KOPT-K1 (cell line): Measurements from ENCODE around the gene CAPN3.

Source experiments
- H3K27ac ChIP-seq: fragments of 200-600 bp; sonication (generic); 2 replicates; pipeline ENCODE4 v1.5.1; 2016; ENCODE audit warnings: antibody characterized with exemption, mild to moderate bottlenecking, low read depth, low read length; ENCODE audit not compliant: poor library complexity, severe bottlenecking
- H3K36me3 ChIP-seq: fragments of 200-600 bp; sonication (generic); 2 replicates; pipeline ENCODE4 v1.5.1; 2017; ENCODE audit warnings: antibody characterized with exemption, mild to moderate bottlenecking, low read length, moderate library complexity; ENCODE audit not compliant: insufficient read depth
- H3K9me3 ChIP-seq: fragments of 200-600 bp; sonication (generic); 2 replicates; pipeline ENCODE4 v1.5.1; 2017; ENCODE audit warnings: antibody characterized with exemption, low read length, mild to moderate bottlenecking; ENCODE audit not compliant: insufficient read depth, poor library complexity, severe bottlenecking

The CAPN3 gene

DNA sequence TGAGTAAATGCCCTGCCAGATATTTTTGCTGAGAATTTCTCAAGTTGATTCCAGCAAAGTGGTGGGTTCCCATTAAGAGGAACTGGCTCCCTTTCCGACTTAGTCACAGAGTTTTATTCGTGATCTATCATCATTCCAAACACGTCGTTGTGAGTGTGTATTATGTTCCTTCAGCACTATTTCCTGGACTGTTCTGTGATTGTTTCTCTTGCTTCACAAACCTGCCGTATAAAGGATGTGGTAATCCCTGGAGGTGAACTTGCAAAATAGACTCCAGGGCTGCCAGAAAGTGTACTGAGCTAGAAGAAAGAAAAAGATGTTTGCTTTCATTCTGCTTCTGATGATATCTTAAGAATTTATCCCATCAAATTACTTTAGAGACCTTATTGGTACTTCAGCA lies 14.5 kb upstream of the CAPN3 start:
- H3K9me3 ChIP-seq, result no peaks in the 10 kb centered on the region
- no peaks in the 10 kb centered on the region for H3K36me3 ChIP-seq
- no peak overlapping the region for H3K27ac ChIP-seq

DNA sequence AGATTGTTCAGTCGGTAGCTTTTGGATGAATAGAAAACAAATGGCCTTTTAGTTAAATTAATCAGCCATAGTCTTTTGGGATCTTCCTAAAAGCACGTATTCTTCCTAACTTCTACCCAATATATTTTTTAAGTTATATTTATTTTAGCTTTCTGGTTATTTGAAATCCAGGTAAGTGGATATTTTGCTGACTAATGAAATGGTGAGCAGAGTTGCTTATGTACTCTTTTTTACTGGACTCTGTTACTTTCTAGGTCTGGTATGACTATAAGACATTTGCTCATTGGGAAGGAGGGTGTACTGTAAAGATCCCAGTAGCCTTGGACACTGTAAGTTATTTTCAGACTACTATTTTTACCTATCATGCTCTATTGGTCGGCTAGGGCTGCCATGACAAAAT lies 13.8 kb upstream of the CAPN3 start:
- Histone ChIP-seq H3K9me3 (no peaks in the 10 kb centered on the region), H3K27ac (no peak overlapping the region), H3K36me3 (no peaks in the 10 kb centered on the region)

DNA sequence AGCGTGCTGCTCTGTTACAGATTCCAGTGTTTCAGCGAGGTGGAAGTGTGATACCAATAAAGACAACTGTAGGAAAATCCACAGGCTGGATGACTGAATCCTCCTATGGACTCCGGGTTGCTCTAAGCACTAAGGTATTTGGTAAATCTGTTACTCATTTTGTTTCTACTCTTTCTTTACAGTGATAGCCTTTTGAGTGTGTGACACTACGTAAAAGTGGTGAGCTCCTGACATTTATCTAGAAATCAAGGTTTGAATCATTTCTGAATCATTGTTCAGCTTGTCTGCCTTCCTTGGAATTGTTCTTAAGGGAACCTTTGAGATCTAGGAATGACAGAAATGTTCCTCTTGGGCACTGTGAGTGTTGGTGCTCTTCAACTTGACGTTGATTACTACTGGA lies 11.2 kb upstream of the CAPN3 start:
- H3K36me3 ChIP-seq, result no peaks in the 10 kb centered on the region
- H3K9me3 ChIP-seq, result no peaks in the 10 kb centered on the region
- H3K27ac ChIP-seq, result no peak overlapping the region

DNA sequence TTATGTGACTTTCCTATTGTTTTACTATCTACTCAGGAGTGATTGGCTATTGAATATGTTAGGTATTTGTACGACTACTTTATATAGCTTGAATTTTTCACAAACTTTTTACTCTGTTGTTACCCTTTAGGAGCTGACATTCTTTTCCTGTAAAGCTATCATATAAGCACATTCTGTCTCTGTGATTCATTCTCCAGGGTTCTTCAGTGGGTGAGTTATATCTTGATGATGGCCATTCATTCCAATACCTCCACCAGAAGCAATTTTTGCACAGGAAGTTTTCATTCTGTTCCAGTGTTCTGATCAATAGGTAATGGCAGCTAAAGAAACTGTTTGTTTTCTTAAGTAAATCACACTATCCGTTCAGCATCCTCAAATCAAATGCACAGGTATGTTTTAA lies 10.1 kb upstream of the CAPN3 start:
- no peaks in the 10 kb centered on the region for H3K36me3 ChIP-seq
- H3K27ac ChIP-seq, result no peak overlapping the region
- no peaks in the 10 kb centered on the region for H3K9me3 ChIP-seq

DNA sequence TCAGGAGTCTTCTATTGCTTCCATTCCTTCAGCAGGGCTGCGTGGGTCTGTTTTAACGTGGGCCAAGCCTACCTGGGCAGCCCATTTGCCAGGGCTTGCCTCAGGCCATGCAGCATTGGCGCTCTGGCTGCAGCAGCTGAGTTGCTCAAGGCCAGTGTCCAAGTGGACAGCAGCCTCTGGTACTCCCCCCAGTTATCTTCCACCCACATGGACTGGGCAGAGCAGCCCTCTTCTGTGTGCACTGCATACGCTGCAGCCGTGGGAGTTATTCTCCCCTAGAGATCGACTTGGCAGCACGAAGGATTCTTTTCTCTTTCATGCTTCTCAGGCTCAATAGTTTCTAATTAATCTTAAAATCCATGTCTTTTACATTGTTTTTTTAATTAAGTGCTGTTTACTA lies 6.9 kb upstream of the CAPN3 start:
- Histone ChIP-seq H3K9me3 (no peaks in the 10 kb centered on the region), H3K27ac (no peak overlapping the region), H3K36me3 (no peaks in the 10 kb centered on the region)

DNA sequence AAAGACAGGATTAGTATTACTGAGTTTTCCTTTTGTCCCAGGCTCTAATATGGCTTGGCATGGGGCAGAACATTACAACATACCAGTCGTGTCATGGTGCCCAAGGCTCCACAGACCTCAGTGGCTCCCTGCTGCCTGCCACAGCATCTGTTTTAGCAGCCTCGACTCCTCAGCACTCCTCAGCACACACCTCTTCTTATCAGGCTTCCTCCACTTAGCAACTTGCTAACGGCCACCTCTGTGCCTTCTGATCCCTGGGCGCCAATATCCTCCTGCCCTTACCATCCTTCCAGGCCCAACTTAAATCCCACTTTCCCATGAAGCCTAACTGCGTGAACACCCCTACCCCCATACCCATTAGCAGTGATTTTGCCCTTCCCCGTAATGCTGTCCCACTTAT lies 6.2 kb upstream of the CAPN3 start:
- H3K9me3 ChIP-seq, result no peaks in the 10 kb centered on the region

DNA sequence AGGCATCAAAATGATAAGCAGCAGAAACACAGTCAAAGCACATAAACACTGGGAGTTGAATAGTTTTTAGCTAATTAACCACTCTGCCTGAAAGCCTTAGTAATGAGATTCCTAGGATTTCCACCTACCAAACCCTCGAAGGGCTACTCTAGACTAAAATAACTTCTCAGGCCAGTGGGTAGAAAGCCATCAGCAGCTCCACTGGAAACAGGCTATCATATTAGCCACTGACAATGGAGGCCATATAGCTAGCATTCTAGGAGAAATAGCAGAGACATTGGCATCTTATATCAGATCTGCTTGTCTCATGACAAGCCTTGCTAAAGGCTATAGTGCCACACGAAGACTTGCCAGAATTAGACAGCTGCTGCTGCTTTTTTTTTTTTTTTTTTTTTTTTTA lies 4.5 kb upstream of the CAPN3 start:
- Histone ChIP-seq H3K27ac (no peak overlapping the region), H3K36me3 (no peaks in the 10 kb centered on the region), H3K9me3 (no peaks in the 10 kb centered on the region)

More for the DNA sequence above, 6.2 kb upstream of the CAPN3 start:
- Histone ChIP-seq H3K36me3 (no peaks in the 10 kb centered on the region), H3K27ac (no peak overlapping the region)

DNA sequence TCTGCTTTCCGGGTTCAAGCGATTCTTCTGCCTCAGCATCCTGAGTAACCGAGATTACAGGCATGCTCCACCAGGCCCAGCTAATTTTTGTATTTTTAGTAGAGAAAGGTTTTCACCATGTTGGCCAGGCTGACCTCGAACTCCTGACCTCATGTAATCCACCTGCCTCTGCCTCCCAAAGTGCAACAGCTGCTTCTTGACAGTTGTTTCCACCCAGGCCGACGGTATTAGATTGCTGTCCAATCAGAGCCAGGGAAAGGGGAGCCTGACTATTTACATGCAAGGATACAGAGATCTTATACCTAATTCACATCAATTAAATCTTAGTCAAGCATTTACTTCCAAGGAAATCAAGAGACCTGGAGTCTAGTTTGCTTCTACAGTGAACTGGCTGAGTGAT lies 4.0 kb upstream of the CAPN3 start:
- H3K27ac ChIP-seq, result no peak overlapping the region
- no peaks in the 10 kb centered on the region for H3K36me3 ChIP-seq
- no peaks in the 10 kb centered on the region for H3K9me3 ChIP-seq

DNA sequence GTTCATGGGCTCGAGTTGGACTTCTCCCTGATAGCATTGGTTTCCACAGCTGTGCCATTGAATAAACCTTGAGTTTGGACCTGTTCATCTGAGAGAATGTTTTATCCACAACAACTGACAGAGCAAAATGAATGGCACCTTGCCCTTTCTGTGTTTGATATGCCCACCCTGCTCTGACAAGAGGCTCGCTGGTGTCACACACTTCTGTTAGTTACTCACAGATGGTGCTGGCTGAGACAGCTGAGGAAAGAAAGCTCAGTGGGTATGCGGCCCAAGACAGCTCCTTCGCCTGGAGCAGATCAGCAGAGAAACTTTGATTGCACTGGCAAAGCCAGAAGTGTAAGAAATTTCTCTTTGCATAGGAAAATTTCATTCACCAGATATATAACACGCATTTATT lies 2.5 kb upstream of the CAPN3 start:
- Histone ChIP-seq H3K9me3 (no peaks in the 10 kb centered on the region), H3K36me3 (no peaks in the 10 kb centered on the region), H3K27ac (no peak overlapping the region)

DNA sequence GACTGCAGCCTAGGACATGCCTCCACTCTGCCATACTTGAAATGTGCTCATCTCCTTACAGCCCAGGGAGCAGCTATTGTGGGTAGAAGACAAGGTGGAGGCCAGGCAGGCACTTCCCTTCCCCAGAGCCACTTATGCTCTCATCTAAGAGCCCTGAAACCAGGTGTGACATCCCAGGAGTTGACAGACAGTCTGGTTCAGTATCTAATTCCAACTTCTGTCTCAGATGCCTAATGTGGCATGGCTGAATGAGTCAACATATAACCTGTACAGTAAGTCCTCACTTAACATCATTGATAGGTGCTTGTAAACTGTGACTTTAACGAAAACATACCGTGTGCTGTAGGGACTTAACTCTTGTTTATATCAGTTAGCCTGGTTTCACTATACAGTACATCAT lies 1.2 kb upstream of the CAPN3 start:
- no peaks in the 10 kb centered on the region for H3K36me3 ChIP-seq
- H3K9me3 ChIP-seq, result no peaks in the 10 kb centered on the region
- no peak overlapping the region for H3K27ac ChIP-seq

DNA sequence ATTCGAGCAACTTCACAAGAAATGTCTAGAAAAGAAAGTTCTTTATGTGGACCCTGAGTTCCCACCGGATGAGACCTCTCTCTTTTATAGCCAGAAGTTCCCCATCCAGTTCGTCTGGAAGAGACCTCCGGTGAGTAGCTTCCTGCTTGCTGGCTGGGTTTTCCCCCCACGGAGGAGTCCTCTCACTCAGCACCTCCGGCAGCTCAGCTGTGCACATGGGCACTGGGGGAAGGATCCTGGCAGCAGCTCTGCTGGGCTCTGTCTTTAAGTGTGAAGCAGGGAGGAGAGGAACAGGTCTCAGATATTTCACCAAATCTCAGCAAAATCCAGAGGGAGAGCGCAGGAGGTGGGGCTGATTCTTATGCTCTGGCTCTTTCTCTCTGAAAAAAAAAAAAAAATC lies 684 bp downstream of the CAPN3 start:
- no peaks in the 10 kb centered on the region for H3K36me3 ChIP-seq
- no peaks in the 10 kb centered on the region for H3K9me3 ChIP-seq
- H3K27ac ChIP-seq, result no peak overlapping the region

DNA sequence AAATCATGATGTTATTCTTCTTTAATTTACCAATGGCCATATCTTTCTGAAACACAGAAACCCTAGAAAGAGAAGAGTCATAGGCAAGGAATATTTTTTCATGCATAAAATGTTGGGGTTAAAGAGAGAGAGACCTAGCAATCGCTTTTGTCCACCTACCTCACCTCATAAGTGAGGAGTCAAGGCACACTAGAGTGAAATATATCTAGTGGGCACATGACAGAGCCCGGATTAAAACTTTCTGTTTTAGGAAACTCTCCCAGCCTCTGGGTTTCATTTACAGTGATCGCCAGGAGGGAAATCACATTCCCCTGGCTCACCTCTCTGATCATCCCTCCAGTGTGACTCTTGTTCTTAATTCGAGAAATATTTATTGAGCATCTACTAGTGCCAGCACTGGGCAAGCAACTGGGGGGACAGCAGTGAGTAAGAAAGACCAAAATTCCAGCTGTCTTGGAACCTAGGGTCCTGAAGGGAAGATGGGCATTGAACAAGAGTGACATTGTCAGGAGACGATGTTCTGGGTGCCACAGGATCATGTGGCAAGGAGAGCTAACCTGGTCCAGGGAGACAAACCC lies 1.3 kb downstream of the CAPN3 start:
- Histone ChIP-seq H3K9me3 (no peaks in the 10 kb centered on the region), H3K27ac (no peak overlapping the region), H3K36me3 (no peaks in the 10 kb centered on the region)

DNA sequence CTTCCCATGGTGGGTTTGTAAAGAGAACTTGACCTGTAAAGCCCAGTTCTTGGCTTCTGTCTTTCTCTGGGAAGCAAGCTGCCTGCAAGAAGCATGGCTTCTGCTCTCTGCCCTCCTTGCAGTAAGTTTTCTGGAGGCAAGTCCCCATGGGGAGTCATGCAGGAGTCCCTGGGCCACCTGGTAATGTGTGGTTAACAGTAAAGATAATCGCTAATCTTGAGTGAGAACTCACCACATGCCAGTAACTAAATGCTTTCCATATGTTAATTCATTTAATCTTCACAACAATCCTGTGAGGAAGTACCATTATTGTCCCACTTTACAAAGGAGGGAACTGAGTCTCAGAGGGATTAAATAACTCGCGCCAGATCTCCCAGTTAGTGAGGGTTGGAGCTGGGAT lies 4.2 kb downstream of the CAPN3 start:
- Histone ChIP-seq H3K36me3 (no peaks in the 10 kb centered on the region), H3K9me3 (no peaks in the 10 kb centered on the region), H3K27ac (no peak overlapping the region)

DNA sequence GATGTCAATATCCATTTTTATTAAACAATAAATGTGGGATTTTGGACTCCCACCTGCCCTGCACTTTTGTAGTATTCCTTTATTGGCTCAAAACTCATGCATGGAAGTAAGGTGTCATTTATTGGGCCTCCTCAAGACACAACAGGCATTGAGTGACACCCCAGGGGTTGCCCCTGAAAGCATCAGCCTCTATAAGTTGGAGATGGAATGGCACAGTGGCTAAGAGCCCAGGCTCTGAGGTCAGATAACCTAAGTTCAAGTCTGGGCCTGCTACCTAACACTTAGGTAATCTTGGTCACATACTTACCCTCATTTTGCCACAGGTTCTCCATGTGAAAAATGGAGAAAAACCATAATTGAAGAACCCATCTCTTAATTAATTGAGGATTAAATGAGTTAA lies 4.6 kb downstream of the CAPN3 start:
- no peaks in the 10 kb centered on the region for H3K36me3 ChIP-seq
- H3K27ac ChIP-seq, result no peak overlapping the region
- no peaks in the 10 kb centered on the region for H3K9me3 ChIP-seq

DNA sequence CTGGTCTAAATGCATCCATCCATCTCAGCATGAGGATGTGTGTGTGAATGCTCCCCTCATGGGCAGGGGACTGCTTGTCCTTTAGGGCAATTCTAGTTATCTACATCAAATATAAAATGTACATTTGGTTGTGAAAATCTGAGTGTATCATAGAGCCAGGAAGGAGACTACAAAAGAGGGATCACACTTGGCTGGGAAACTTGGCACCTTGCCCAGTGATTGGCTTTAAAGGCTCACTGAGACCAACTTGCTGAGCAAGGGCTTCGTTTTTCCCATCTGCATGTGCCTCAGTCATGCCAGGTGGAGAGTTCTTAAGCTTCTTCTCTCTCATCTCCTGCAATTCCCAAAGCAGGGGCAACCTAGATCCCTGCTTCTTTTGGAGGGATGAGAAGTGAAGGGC lies 5.2 kb downstream of the CAPN3 start:
- Histone ChIP-seq H3K36me3 (no peaks in the 10 kb centered on the region), H3K27ac (no peak overlapping the region), H3K9me3 (no peaks in the 10 kb centered on the region)

DNA sequence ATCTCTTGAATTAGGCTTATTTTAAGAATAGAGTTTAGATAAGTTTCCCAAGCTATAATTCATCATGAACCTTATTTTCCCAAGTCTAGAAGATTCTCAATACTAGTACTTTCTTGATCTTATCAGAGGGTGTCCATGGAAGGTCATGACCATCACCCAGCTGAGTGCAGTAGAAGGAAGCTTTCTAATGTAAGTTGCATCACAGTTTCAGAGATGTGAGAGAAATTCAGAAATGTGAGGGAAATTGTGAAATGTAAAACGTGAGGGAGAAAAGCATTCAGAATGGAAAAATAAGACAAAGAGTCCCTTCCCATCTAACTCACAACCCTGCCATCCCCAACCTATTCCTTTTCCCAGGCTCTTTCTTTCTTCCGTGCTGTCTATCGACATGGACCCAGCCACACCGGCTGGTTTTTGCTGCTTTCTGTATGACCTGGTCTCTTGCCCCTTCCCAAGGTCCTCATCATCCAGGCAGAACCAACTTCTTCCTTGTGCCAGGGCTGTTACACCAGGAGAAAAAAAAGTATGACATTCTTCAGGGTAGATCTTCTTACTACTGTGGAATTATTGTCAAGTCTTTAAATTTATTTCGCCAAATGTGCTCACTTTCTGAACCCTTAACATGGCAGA lies 6.7 kb downstream of the CAPN3 start:
- Histone ChIP-seq H3K36me3 (no peaks in the 10 kb centered on the region), H3K9me3 (no peaks in the 10 kb centered on the region), H3K27ac (no peak overlapping the region)
